NT2/D1 (cell line): ENCODE data around the gene LRRC38.

Experiments
- SUZ12 ChIP-seq: IDR thresholded peaks from 2 replicates; pipeline ENCODE4 v1.6.1; 2011; ENCODE audit not compliant: insufficient read length, insufficient read depth; ENCODE audit errors: extremely low read depth
- ZNF274 ChIP-seq: IDR thresholded peaks from 2 replicates; pipeline ENCODE4 v1.6.1; 2011; ENCODE audit warnings: mild to moderate bottlenecking, low read depth, low read length

- no peak for TF ChIP-seq SUZ12
- no peak for TF ChIP-seq ZNF274
Measured at GRCh38 chr1:13539683-13540082, 25.9 kb upstream of the LRRC38 start.
